OCI-LY7 (cell line): ENCODE results near the gene CFAP210.

Experiments used
- CTCF ChIP-seq: fragments of 200-600 bp; sonication (generic); conservative IDR thresholded peaks from 2 replicates; pipeline ENCODE4 v1.5.1; 2014; ENCODE audit warnings: mild to moderate bottlenecking, antibody characterized with exemption, low read length, moderate library complexity, mixed read lengths
- EZH2phosphoT487 ChIP-seq: fragments of 200-600 bp; sonication (generic); IDR thresholded peaks from 2 replicates; pipeline ENCODE4 v1.6.1; 2018; ENCODE audit warnings: low read depth, borderline replicate concordance, mild to moderate bottlenecking, mixed run types, antibody characterized with exemption, low read length, moderate library complexity, mixed read lengths

DNA sequence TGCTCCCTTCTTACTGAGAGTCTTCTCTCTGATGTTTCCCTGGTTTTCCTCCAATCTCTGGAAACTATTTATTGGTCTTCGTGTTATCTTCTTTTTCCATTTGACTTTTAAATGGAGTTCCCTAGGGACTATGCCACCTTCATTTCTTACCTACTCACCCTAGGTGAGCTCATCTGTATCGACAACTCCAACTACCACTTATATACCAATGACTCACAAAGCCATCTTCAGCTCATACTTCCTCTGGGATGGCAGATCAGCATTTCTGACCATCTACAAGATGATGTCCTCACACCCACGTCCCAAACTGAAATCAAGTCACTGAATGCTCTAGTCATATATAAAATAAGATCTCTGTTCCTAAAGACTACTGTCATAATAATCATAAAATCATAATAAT is 40.6 kb downstream of the CFAP210 start:
- no peak for TF ChIP-seq CTCF
- no peak for TF ChIP-seq EZH2phosphoT487
